Measurements from ENCODE around the gene PANK2.
A peak's percentile ranks its signal among the peaks of the same experiment; 100 is the strongest.
"Not testable (repeated sequence)": the region's sequence is repeated elsewhere in the genome, so short reads cannot be mapped to it uniquely, and the experiment has no call there.

Gene PANK2

GRCh38 chr20:3901028-3901705 lies 12.0 kb downstream of the PANK2 start:
- DNase-seq (ENCODE audit: low read depth, low spot score): no peak

DNA sequence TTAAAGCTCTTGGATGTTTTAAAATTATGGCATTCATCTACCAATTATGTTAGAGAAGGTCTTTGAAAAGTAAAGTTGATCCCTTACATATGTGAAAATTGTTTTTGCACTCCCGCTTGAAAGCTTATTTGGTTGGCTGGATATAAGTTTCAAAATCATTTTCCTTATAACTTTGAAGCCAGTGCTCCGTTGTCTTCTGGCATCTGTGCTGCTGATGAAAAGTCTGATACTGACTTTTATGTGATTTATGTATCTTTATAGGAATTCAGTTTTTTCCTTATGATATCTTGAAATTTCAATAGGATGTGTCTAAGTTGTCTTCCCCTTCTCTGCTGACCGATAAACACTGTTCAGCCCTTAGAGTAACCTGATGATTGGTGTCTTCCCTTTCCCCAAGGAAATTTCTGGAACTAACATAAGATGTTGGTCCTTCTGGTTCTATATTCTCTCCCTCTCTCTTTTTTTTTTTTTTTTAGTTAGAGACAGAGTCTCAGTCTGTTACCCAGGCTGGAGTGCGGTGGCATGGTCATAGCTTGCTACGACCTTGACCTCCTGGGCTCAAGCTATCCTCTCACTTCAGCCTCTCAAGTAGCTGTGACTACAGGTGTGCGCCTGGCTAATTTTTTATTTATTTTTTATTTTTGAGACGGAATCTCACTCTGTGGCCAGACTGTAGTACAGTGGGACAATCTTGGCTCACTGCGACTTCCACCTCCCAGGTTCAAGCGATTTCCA lies 12.7 kb downstream of the PANK2 start:
- DNase-seq (ENCODE audit: low read depth, low spot score): no peak

GRCh38 chr20:3902446-3902845 lies 13.3 kb downstream of the PANK2 start:
- no peak for DNase-seq (ENCODE audit: low read depth, low spot score)

GRCh38 chr20:3904224-3904623 lies 15.0 kb downstream of the PANK2 start:
- no peak for DNase-seq (ENCODE audit: low read depth, low spot score)

- DNase-seq (ENCODE audit: low read depth, low spot score): no peak
Measured at GRCh38 chr20:3904857-3905256, 15.7 kb downstream of the PANK2 start.

DNA sequence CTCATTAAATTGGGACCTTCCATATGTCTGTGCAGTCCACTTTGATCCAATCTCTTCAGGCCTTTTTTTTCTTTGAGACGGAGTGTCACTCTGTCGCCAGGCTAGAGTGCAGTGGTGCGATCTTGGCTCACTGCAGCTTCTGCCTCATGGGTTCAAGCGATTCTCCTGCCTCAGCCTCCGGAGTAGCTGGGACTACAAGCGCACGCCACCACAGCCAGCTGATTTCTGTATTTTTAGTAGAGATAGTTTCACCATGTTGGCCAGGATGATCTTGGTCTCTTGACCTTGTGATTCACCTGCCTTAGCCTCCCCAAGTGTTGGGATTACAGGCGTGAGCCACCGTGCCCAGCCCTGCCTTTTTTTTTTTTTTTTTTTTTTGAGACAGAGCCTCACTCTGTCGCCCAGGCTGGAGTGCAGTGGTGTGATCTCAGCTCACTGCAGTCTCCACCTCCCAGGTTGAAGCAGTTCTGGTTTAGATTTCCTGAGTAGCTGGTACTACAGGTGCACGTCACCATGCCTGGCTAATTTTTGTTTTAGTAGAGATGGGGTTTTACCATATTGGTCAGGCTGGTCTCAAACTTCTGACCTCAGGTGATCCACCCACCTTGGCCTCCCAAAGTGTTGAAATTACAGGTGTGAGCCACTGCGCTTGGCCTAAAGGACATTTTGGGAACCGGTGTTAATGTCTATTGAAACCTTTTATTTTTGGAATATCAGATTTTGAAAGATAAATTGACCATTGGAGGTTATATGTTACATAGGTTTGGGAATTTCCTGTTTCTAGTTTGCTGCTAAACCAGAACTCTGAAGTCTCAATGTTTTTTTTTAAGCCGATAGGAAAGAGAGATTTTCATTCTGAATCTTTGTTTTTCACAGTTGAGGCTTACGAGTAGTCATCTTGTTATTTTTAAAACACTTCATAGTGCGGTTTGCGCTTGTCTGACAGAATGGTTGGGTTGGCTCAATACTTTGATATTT lies 17.8 kb downstream of the PANK2 start:
- not testable (repeated sequence) for DNase-seq (ENCODE audit: low read depth, low spot score)

DNA sequence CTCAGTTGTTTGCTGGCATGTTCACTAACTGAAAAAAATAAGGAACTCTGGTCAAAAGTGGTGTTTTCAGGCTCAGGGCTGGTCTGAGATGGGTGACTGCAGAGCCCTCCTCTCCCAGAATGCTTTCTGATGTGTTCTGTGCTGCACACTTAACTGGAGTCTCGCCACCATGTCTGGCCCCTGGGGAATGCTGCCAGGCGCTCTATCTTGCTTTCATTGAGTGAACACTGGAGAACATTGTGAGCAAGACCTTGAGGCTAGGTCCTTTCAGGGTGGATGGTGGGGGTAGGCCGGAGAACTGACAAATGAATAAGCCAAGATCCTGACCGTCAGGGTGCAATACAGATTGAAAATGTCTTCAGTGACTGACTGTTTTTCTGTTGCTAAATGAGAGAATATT lies 19.5 kb downstream of the PANK2 start:
- no peak for DNase-seq (ENCODE audit: low read depth, low spot score)

GRCh38 chr20:3909952-3910366 lies 20.8 kb downstream of the PANK2 start:
- DNase-seq (ENCODE audit: low read depth, low spot score): no peak

DNA sequence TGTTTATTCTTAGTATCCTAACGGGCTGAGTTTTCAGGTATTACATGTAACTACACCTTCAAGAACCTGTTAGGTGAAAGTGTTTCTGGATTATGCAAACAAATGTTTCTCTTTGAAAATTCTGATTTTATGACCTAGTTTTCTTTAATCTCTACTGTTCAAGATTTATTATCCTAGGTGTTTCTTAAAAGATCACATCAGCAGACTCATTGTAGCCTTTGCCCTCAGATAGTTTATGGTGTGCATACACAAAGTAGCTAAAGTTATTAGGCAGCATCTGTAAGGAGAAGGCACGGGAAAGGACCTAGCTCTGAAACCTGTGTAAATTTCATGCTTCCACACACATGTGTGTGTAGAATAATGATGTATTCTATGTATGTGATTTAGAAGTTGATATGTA lies 21.7 kb downstream of the PANK2 start:
- no peak for DNase-seq (ENCODE audit: low read depth, low spot score)

GRCh38 chr20:3911956-3912355 lies 22.8 kb downstream of the PANK2 start:
- no peak for DNase-seq (ENCODE audit: low read depth, low spot score)

- DNase-seq (ENCODE audit: low read depth, low spot score): no peak
Measured at GRCh38 chr20:3914446-3914845, 25.3 kb downstream of the PANK2 start.

- DNase-seq (ENCODE audit: low read depth, low spot score): no peak
Measured at GRCh38 chr20:3915691-3916090, 26.5 kb downstream of the PANK2 start.

GRCh38 chr20:3916364-3916763 lies 27.2 kb downstream of the PANK2 start:
- no peak for DNase-seq (ENCODE audit: low read depth, low spot score)

GRCh38 chr20:3919352-3919751 lies 30.2 kb downstream of the PANK2 start:
- no peak for DNase-seq (ENCODE audit: low read depth, low spot score)

DNA sequence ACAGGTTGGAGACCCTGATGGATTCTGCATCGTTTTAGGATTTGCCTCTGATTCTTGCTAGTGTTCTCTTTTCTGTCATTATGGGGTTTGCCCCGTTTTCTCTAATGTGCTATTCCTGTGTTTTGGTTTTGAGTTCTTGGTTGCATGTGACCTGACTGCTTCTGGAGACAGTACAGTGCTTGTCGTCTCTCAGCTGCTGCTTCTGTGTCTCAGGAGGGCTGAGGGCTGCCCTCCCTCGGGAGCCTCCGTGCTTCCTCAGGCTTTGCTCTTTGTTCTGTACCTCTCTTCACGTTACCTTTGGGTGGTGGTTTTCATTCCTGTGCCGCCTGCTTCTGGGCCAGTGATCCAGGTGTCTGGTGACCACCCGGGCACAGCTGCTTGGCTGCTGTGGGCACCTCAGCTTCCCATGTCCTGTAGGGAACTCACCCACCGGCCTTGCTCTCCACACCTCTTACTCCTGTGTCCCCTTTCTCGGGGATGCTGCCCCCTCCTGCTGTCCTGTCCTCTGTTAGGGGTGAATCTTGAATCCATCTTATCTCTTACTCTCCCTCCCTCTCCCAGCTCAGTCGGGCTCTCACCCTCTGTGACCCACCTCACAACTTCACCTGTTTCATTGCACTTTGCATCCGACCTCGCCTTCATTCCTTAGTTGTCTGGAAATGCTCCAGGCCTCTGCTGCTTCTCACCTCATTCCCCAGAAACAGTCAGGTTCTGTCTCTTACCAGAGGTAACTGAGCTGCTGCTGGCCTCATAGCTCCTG lies 33.2 kb downstream of the PANK2 start:
- peak; percentile 31 for DNase-seq (ENCODE audit: low read depth, low spot score)

- DNase-seq (ENCODE audit: low read depth, low spot score): no peak
Measured at GRCh38 chr20:3922983-3923339, 33.8 kb downstream of the PANK2 start.

- DNase-seq (ENCODE audit: low read depth, low spot score): peak; percentile 21
Measured at GRCh38 chr20:3923818-3924217, 34.6 kb downstream of the PANK2 start.

- DNase-seq (ENCODE audit: low read depth, low spot score): no peak
Measured at GRCh38 chr20:3924304-3925112, 35.3 kb downstream of the PANK2 start.

DNA sequence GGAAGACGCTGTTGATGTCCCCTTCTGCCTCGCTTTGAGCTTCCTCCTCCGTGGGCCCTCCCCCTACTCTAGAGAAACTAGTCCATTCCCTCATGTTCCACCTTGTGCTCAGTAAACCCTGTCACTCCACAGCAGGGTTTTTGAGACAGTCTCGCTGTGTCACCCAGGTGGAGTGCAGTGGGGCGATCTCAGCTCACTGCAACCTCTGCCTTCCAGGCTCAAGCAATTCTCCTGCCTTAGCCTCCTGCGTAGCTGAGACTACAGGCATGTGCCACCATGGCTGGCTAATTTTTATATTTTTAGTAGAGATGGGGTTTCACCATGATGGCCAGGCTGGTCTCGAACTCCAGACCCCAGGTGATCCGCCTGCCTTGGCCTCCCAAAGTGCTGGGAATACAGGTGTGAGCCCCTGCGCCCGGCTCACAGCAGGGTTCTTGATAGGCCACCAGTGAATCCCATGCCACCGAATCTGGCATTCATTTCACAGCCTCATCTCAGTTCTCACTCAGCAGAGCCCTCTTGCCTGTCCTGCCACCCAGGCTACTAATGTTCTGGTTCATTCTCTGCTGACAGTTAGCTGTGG lies 36.0 kb downstream of the PANK2 start:
- no peak for DNase-seq (ENCODE audit: low read depth, low spot score)

DNA sequence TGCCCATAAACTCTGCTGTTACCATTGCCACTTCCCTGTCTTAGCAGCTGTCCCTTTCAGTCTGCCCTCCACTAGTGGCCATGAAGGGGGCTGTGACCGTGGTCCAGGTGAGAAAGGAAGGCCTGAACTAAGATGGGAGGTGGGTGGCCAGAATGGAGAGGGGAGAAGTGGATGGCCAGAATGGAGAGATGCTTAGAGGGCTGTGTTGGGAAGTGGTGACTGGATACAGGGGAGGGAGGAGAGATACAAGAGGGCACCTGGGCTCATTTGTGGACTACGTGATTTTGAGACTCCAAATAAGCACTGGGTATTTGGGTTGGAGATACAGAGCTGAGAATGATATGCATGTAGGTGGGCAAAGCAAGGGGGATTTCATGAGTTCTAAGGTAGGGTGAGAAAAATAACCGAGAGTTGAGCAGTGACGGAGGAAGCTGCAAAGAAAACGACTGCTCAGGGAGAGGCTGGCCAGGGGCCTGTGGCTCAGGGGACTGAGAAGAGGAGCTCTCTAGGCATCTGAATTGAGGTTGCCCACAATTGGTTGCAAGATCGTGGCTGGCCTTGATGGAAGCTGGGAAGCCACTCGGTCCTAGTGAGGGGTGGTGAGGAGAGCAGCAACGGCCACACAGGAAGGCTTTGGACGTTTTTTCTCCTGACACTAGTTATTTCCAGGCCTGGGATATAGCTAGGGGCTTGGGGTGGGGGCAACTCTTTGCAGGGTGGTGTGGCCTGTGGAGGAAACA lies 36.9 kb downstream of the PANK2 start:
- DNase-seq (ENCODE audit: low read depth, low spot score): no peak
